Measurements from ENCODE around the gene APLP2. TPM values are rescaled to one million over a fixed set of nuclear protein-coding genes. Genes with fewer than 3 reads are reported as not detected.

APLP2 gene
- total and polyA plus RNA-seq, 2 experiments from 2014 or later, result 515 to 608 TPM

DNA sequence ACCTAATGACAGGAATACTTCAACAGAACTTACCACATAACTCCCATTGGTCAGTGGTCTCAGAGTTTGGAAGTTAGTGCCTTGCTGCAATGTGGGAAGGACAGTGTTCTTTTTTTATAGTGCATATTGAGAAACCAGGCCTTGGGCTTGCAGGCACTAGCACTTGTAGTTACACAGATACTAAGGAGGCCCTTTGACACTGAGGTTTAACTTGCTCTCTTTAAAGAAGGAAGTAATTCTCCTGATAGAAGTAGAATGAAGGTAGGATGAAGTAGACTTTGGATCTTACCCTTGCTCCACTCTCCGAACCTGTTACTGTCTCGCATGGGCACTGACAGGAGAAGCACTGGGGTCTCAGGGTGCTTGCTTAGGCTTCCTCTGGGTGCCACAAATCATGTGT, 58.9 kb downstream of the APLP2 start:
- Histone ChIP-seq H3K36me3 (peaks cover 46% of the 10 kb centered on the region), H3K9me3 (ENCODE audit: low read depth) (no peaks in the 10 kb centered on the region), H3K4me3 (no peak overlapping the region), H3K27ac (no peak overlapping the region), H3K4me1 (ENCODE audit: low read depth) (peaks cover 21% of the 10 kb centered on the region), H3K27me3 (no peaks in the 10 kb centered on the region)
- no peak for DNase-seq (ENCODE audit: low read depth in 1 of 2, low spot score in 1 of 2)
- TF ChIP-seq, protein P1, sequence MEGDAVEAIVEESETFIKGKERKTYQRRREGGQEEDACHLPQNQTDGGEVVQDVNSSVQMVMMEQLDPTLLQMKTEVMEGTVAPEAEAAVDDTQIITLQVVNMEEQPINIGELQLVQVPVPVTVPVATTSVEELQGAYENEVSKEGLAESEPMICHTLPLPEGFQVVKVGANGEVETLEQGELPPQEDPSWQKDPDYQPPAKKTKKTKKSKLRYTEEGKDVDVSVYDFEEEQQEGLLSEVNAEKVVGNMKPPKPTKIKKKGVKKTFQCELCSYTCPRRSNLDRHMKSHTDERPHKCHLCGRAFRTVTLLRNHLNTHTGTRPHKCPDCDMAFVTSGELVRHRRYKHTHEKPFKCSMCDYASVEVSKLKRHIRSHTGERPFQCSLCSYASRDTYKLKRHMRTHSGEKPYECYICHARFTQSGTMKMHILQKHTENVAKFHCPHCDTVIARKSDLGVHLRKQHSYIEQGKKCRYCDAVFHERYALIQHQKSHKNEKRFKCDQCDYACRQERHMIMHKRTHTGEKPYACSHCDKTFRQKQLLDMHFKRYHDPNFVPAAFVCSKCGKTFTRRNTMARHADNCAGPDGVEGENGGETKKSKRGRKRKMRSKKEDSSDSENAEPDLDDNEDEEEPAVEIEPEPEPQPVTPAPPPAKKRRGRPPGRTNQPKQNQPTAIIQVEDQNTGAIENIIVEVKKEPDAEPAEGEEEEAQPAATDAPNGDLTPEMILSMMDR (IDR thresholded peaks at IDR 0.05; ENCODE audit: low read depth, low read length), result no peak

DNA sequence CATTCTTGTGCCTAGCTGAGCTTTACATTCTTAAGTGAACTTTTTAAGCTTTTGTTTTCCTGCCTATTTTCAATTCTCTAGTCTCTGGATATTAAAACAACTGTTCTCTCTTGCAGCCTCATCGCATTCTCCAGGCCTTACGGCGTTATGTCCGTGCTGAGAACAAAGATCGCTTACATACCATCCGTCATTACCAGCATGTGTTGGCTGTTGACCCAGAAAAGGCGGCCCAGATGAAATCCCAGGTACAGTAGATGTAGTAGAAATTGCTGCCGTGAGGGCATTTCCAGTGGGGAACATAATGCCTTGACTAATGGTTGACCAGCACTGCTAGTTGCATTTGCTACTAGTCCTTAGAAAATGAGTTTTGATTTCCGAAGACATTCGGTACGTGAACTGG, 60.2 kb downstream of the APLP2 start:
- TF ChIP-seq, protein P1 (IDR thresholded peaks at IDR 0.05; ENCODE audit: low read depth, low read length), result no peak
- no peak for DNase-seq (ENCODE audit: low read depth in 1 of 2, low spot score in 1 of 2)
- H3K27ac ChIP-seq, result no peak overlapping the region
- H3K9me3 ChIP-seq (ENCODE audit: low read depth), result no peaks in the 10 kb centered on the region
- no peaks in the 10 kb centered on the region for H3K27me3 ChIP-seq
- H3K4me3 ChIP-seq, result no peak overlapping the region
- peaks cover 11% of the 10 kb centered on the region for H3K4me1 ChIP-seq (ENCODE audit: low read depth)
- peaks cover 48% of the 10 kb centered on the region for H3K36me3 ChIP-seq

DNA sequence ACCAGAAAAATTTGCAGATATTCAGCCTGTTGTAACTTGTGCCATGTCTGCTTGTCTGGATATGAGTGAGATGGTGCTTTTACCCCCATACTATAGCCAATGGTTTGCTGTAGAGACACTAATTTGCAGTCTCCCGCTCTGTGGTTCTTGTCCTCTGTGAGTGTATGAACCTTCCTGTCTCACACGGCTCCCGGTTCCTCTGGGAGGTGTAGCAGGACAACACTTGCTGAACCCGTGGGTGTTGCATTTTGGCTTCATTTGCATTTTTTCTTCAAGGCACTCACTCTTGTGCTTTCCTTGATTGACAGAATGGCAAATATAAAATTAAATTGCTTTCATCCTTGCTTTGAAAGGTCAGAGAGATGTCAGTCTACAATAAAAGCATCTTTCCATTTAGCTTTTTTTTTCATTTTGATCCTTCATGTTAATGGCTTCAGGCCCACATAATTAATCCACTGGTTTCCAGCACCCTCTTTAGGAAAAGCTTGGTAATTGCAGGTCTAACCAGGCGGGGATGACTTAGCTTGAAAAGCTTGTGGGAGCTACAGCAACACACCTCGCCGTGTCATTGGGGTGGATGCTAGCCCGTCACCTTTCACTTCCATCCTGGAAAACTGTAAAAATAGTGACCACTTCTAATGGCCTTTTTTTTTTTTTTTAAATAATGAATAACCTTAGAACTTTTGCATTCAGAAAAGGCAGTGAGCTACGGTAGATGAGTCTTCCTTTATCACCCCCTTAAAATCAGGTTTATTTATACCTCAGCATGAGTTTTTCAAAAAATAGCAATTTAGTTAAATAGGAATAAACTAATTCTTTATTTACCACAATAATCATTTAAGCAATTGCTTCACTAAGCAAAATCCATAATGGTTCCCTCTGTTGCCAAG, 62.5 kb downstream of the APLP2 start:
- TF ChIP-seq, protein P1 (IDR thresholded peaks at IDR 0.05; ENCODE audit: low read depth, low read length), result peak; percentile 81
- DNase-seq (ENCODE audit: low read depth in 1 of 2, low spot score in 1 of 2), result peak; percentile 57 to 79
- Histone ChIP-seq H3K4me3 (no peak overlapping the region), H3K4me1 (ENCODE audit: low read depth) (peaks cover 14% of the 10 kb centered on the region), H3K27me3 (no peaks in the 10 kb centered on the region), H3K9me3 (ENCODE audit: low read depth) (no peaks in the 10 kb centered on the region), H3K27ac (peak overlapping the region; percentile 53), H3K36me3 (peaks cover 46% of the 10 kb centered on the region)

DNA sequence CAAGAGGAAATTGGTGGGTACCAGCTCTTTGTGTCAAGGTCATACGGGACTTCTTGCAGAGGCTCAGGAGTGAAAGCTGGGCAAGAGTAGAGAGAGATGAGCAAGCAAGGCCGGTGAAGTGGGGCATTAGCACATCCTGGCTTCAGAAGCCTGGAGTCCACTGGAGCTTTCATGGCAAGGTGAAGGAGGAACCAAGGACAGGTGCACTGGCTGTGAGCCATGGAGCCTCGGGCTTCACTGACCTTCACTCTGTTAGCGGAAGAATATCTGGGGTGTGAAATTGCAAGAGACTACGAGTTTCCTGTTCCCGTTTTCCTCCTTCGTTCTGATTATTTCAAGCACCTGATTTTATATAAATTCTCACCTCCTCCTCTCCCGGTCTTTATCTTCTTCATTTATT, 64.0 kb downstream of the APLP2 start:
- H3K27ac ChIP-seq, result no peak overlapping the region
- TF ChIP-seq, protein P1 (IDR thresholded peaks at IDR 0.05; ENCODE audit: low read depth, low read length), result no peak
- H3K9me3 ChIP-seq (ENCODE audit: low read depth), result no peaks in the 10 kb centered on the region
- no peak for DNase-seq (ENCODE audit: low read depth in 1 of 2, low spot score in 1 of 2)
- H3K4me1 ChIP-seq (ENCODE audit: low read depth), result peaks cover 19% of the 10 kb centered on the region
- H3K4me3 ChIP-seq, result no peak overlapping the region
- H3K36me3 ChIP-seq, result peaks cover 31% of the 10 kb centered on the region
- H3K27me3 ChIP-seq, result no peaks in the 10 kb centered on the region

DNA sequence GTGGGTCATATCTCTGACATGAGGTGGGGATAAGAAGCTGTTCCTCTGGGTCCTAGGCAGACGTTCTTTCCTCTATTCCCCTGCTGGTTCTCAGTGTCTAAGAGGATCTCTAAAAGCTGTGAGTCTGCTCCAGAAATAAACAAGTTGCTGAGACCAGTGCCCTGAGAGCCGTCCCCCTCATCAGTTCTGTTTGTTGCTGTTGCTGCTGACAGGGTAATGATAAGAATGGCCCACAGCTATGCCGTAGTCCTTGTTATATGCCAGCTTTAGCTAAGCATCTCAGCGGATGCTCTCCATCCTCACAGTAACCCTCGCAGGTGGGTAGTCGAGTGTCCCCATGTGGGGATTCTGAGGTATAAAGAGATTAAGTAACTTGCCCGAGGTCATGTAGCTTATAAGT, 66.4 kb downstream of the APLP2 start:
- Histone ChIP-seq H3K27me3 (no peaks in the 10 kb centered on the region), H3K4me1 (ENCODE audit: low read depth) (peaks cover 19% of the 10 kb centered on the region), H3K9me3 (ENCODE audit: low read depth) (no peaks in the 10 kb centered on the region), H3K27ac (peak overlapping the region; percentile 48), H3K36me3 (peaks cover 9% of the 10 kb centered on the region), H3K4me3 (no peak overlapping the region)
- TF ChIP-seq, protein P1 (IDR thresholded peaks at IDR 0.05; ENCODE audit: low read depth, low read length), result no peak
- peak in 1 of 2 donors; percentile 72 for DNase-seq (ENCODE audit: low read depth in 1 of 2, low spot score in 1 of 2)

Data from cardiac muscle cell (in vitro differentiated cells and primary cell).